Fibroblast of mammary gland (primary cell): ENCODE data around the gene TRIM3.

ENCODE experiments used
- DNase-seq: peaks from one replicate; pipeline ENCODE4 v3.0.0-alpha.2; 2010; ENCODE audit warnings: low read depth
- H3K4me3 ChIP-seq: 2 replicates; pipeline ENCODE4 v1.5.1; 2011; ENCODE audit warnings: low read depth, mild to moderate bottlenecking, low read length, moderate library complexity; ENCODE audit not compliant: control insufficient read depth
- CTCF ChIP-seq: conservative IDR thresholded peaks from 2 replicates; pipeline ENCODE4 v1.5.1; 2011; ENCODE audit warnings: low read depth, low read length, inconsistent platforms; ENCODE audit not compliant: control insufficient read depth, insufficient read depth

The TRIM3 gene

GRCh38 chr11:6456361-6457073, 17.2 kb downstream of the TRIM3 start:
- TF ChIP-seq CTCF, result no peak
- DNase-seq, result no peak
- H3K4me3 ChIP-seq, result no peak overlapping the region

- DNase-seq, result no peak
- no peak for TF ChIP-seq CTCF
- H3K4me3 ChIP-seq, result no peak overlapping the region
Observed at GRCh38 chr11:6455070-6455469, 18.7 kb downstream of the TRIM3 start.

GRCh38 chr11:6453152-6453551, 20.6 kb downstream of the TRIM3 start:
- no peak for TF ChIP-seq CTCF
- DNase-seq, result no peak
- H3K4me3 ChIP-seq, result no peak overlapping the region

- no peak overlapping the region for H3K4me3 ChIP-seq
- TF ChIP-seq CTCF, result no peak
- peak; percentile 69 for DNase-seq
Observed at GRCh38 chr11:6452219-6452618, 21.5 kb downstream of the TRIM3 start.

GRCh38 chr11:6448574-6448973, 25.2 kb downstream of the TRIM3 start:
- no peak for TF ChIP-seq CTCF
- DNase-seq, result no peak
- no peak overlapping the region for H3K4me3 ChIP-seq

- DNase-seq, result peak; percentile 47
- TF ChIP-seq CTCF, result peak; percentile 81
- no peak overlapping the region for H3K4me3 ChIP-seq
Observed at GRCh38 chr11:6443269-6444003, 30.3 kb downstream of the TRIM3 start.
